ENCODE results near the gene VPS54.
"Not testable (repeated sequence)": the region's sequence is repeated elsewhere in the genome, so short reads cannot be mapped to it uniquely, and the experiment has no call there.

The VPS54 gene

DNA sequence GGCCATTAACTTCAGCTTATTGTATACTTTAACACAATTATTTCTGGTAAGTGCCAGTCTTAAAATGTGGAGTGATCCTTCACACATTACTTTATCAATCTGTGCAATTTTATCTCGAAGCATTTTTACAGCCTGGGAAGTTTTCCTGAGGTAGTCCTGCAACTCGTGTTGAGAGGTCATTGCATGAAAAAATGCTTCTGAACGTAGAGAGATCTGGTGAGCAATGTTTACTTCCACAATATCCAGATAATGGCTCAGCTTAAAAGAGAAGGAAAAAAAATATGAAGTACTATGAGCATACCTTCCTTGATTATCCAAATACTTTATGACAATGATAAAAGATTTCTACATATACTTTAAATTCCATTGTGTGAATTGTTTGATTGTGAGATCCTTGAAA, 57.0 kb downstream of the VPS54 start:
- Histone ChIP-seq H3K4me3 (ENCODE audit: low read length) (no peak overlapping the region), H3K36me3 (ENCODE audit: control insufficient read depth, insufficient read depth, low read length, severe bottlenecking) (peaks cover 55% of the 10 kb centered on the region), H3K4me1 (ENCODE audit: control insufficient read depth, insufficient read depth, low read length) (no peaks in the 10 kb centered on the region), H3K9ac (ENCODE audit: low read length) (no peak overlapping the region), H3K27me3 (replicated peaks; ENCODE audit: control insufficient read depth, insufficient read depth, low read length) (no peaks in the 10 kb centered on the region), H3K9me3 (ENCODE audit: control insufficient read depth, low read length) (no peaks in the 10 kb centered on the region)
- no peak for DNase-seq (ENCODE audit: low read depth)

DNA sequence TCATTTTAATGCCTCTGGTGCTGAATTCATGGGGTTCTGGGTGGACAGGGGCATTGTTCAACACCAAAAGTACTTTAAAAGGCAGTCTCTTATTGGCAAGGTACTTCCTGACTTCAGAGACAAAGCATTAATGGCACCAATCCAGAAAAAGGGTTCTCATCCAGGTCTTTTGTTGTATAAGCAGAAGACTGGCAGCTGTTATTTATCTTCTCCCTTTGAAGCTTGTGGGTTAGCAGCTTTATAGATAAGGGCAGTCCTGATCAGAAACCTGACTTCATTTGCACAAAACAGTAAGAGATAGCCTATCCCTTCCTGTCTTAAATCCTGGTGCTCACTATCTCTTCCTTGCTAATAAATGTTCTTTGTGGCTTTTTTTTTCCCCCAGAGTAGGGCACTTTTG, 68.8 kb downstream of the VPS54 start:
- DNase-seq (ENCODE audit: low read depth) = no peak
- Histone ChIP-seq H3K9me3 (ENCODE audit: control insufficient read depth, low read length) (peaks cover 18% of the 10 kb centered on the region), H3K36me3 (ENCODE audit: control insufficient read depth, insufficient read depth, low read length, severe bottlenecking) (peaks cover 43% of the 10 kb centered on the region), H3K4me3 (ENCODE audit: low read length) (no peak overlapping the region), H3K4me1 (ENCODE audit: control insufficient read depth, insufficient read depth, low read length) (no peaks in the 10 kb centered on the region), H3K9ac (ENCODE audit: low read length) (no peak overlapping the region), H3K27me3 (replicated peaks; ENCODE audit: control insufficient read depth, insufficient read depth, low read length) (no peaks in the 10 kb centered on the region)

GRCh38 chr2:63942788-63943187, 76.4 kb downstream of the VPS54 start:
- peaks cover 55% of the 10 kb centered on the region for H3K36me3 ChIP-seq (ENCODE audit: control insufficient read depth, insufficient read depth, low read length, severe bottlenecking)
- H3K9ac ChIP-seq (ENCODE audit: low read length) = no peak overlapping the region

DNA sequence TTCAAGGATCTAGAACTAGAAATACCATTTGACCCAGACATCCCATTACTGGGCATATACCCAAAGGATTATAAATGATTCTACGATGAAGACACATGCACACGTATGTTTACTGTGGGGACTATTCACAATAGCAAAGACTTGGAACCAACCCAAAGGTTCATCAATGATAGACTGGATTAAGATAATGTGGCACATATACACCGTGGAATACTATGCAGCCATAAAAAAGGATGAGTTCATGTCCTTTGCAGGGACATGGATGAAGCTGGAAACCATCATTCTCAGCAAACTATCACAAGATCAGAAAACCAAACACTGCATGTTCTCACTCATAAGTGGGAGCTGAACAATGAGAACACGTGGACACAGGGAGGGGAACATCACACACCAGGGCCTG, 87.1 kb downstream of the VPS54 start:
- not testable (repeated sequence) for H3K9ac ChIP-seq (ENCODE audit: low read length); H3K9me3 ChIP-seq (ENCODE audit: control insufficient read depth, low read length); DNase-seq (ENCODE audit: low read depth); H3K27me3 ChIP-seq (replicated peaks; ENCODE audit: control insufficient read depth, insufficient read depth, low read length); H3K4me3 ChIP-seq (ENCODE audit: low read length); H3K4me1 ChIP-seq (ENCODE audit: control insufficient read depth, insufficient read depth, low read length)
- H3K36me3 ChIP-seq (ENCODE audit: control insufficient read depth, insufficient read depth, low read length, severe bottlenecking) = peaks cover 20% of the 10 kb centered on the region

More at GRCh38 chr2:63942788-63943187, 76.4 kb downstream of the VPS54 start:
- Histone ChIP-seq H3K4me1 (ENCODE audit: control insufficient read depth, insufficient read depth, low read length) (no peaks in the 10 kb centered on the region), H3K27me3 (replicated peaks; ENCODE audit: control insufficient read depth, insufficient read depth, low read length) (no peaks in the 10 kb centered on the region), H3K9me3 (ENCODE audit: control insufficient read depth, low read length) (peaks cover 9% of the 10 kb centered on the region), H3K4me3 (ENCODE audit: low read length) (no peak overlapping the region)
- no peak for DNase-seq (ENCODE audit: low read depth)

GRCh38 chr2:63926815-63927214, 92.4 kb downstream of the VPS54 start:
- H3K9me3 ChIP-seq (ENCODE audit: control insufficient read depth, low read length) = no peaks in the 10 kb centered on the region
- H3K27me3 ChIP-seq (replicated peaks; ENCODE audit: control insufficient read depth, insufficient read depth, low read length) = no peaks in the 10 kb centered on the region
- H3K36me3 ChIP-seq (ENCODE audit: control insufficient read depth, insufficient read depth, low read length, severe bottlenecking) = peaks cover 19% of the 10 kb centered on the region
- no peak overlapping the region for H3K9ac ChIP-seq (ENCODE audit: low read length)
- no peak for DNase-seq (ENCODE audit: low read depth)
- no peaks in the 10 kb centered on the region for H3K4me1 ChIP-seq (ENCODE audit: control insufficient read depth, insufficient read depth, low read length)
- H3K4me3 ChIP-seq (ENCODE audit: low read length) = no peak overlapping the region

- Histone ChIP-seq H3K9ac (ENCODE audit: low read length) (no peak overlapping the region), H3K36me3 (ENCODE audit: control insufficient read depth, insufficient read depth, low read length, severe bottlenecking) (peaks cover 75% of the 10 kb centered on the region), H3K4me1 (ENCODE audit: control insufficient read depth, insufficient read depth, low read length) (no peaks in the 10 kb centered on the region), H3K27me3 (replicated peaks; ENCODE audit: control insufficient read depth, insufficient read depth, low read length) (no peaks in the 10 kb centered on the region), H3K9me3 (ENCODE audit: control insufficient read depth, low read length) (no peaks in the 10 kb centered on the region), H3K4me3 (ENCODE audit: low read length) (no peak overlapping the region)
- DNase-seq (ENCODE audit: low read depth) = no peak
Measured at GRCh38 chr2:63914311-63914710, 104.9 kb downstream of the VPS54 start.

DNA sequence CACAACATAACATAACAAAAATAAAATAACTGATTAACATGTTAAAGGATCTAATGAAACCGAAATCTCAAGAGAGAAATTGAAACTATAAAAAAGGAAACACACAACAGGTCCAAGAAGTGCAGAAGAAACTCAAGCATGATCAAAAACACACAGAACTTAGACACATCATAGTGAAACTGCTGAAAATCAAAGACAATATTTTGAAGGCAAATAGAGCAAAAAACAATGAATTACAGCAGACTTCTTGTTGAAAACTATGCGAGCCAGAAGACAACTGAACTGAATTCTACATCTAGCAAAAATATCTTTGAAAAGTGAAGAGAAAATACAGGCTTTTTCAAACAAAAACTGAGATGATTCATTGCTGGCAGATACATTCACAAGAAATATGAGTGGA, 116.2 kb downstream of the VPS54 start:
- H3K4me1 ChIP-seq (ENCODE audit: control insufficient read depth, insufficient read depth, low read length) = peaks cover 17% of the 10 kb centered on the region

DNA sequence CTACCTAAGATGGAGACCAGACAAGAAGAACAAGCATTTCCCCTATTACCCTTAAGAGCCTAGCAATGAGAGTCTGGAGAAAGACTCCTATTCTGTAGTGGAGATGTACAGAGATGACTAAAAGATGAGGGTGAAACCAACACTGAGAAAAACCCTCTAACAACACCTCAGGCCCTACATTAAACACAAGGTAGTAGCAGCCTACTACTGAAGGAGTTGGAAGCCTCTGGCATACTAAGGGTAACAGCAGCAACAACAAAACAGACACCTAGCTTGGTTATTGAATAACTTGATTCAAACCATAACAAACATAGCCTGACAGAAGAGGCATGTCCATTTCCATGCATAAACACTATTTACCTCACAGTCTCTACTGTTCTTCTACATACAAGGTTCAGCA, 117.1 kb downstream of the VPS54 start:
- Histone ChIP-seq H3K27me3 (replicated peaks; ENCODE audit: control insufficient read depth, insufficient read depth, low read length) (no peaks in the 10 kb centered on the region), H3K4me1 (ENCODE audit: control insufficient read depth, insufficient read depth, low read length) (peaks cover 18% of the 10 kb centered on the region), H3K9me3 (ENCODE audit: control insufficient read depth, low read length) (peaks cover 18% of the 10 kb centered on the region), H3K4me3 (ENCODE audit: low read length) (no peak overlapping the region), H3K36me3 (ENCODE audit: control insufficient read depth, insufficient read depth, low read length, severe bottlenecking) (peaks cover 64% of the 10 kb centered on the region), H3K9ac (ENCODE audit: low read length) (no peak overlapping the region)
- no peak for DNase-seq (ENCODE audit: low read depth)

More for the DNA sequence above, 116.2 kb downstream of the VPS54 start:
- Histone ChIP-seq H3K9me3 (ENCODE audit: control insufficient read depth, low read length) (peaks cover 18% of the 10 kb centered on the region), H3K36me3 (ENCODE audit: control insufficient read depth, insufficient read depth, low read length, severe bottlenecking) (peaks cover 60% of the 10 kb centered on the region), H3K4me3 (ENCODE audit: low read length) (no peak overlapping the region), H3K27me3 (replicated peaks; ENCODE audit: control insufficient read depth, insufficient read depth, low read length) (no peaks in the 10 kb centered on the region), H3K9ac (ENCODE audit: low read length) (no peak overlapping the region)
- peak; percentile 25 for DNase-seq (ENCODE audit: low read depth)

GRCh38 chr2:63899639-63900038, 119.6 kb downstream of the VPS54 start:
- Histone ChIP-seq H3K9ac (ENCODE audit: low read length) (no peak overlapping the region), H3K9me3 (ENCODE audit: control insufficient read depth, low read length) (peaks cover 18% of the 10 kb centered on the region), H3K4me1 (ENCODE audit: control insufficient read depth, insufficient read depth, low read length) (peaks cover 16% of the 10 kb centered on the region), H3K4me3 (ENCODE audit: low read length) (no peak overlapping the region), H3K27me3 (replicated peaks; ENCODE audit: control insufficient read depth, insufficient read depth, low read length) (no peaks in the 10 kb centered on the region), H3K36me3 (ENCODE audit: control insufficient read depth, insufficient read depth, low read length, severe bottlenecking) (peaks cover 67% of the 10 kb centered on the region)
- no peak for DNase-seq (ENCODE audit: low read depth)

GRCh38 chr2:63898839-63899238, 120.4 kb downstream of the VPS54 start:
- peaks cover 75% of the 10 kb centered on the region for H3K36me3 ChIP-seq (ENCODE audit: control insufficient read depth, insufficient read depth, low read length, severe bottlenecking)
- H3K4me3 ChIP-seq (ENCODE audit: low read length) = no peak overlapping the region
- H3K27me3 ChIP-seq (replicated peaks; ENCODE audit: control insufficient read depth, insufficient read depth, low read length) = no peaks in the 10 kb centered on the region
- H3K4me1 ChIP-seq (ENCODE audit: control insufficient read depth, insufficient read depth, low read length) = peaks cover 13% of the 10 kb centered on the region
- peaks cover 18% of the 10 kb centered on the region for H3K9me3 ChIP-seq (ENCODE audit: control insufficient read depth, low read length)
- no peak overlapping the region for H3K9ac ChIP-seq (ENCODE audit: low read length)
- no peak for DNase-seq (ENCODE audit: low read depth)

DNA sequence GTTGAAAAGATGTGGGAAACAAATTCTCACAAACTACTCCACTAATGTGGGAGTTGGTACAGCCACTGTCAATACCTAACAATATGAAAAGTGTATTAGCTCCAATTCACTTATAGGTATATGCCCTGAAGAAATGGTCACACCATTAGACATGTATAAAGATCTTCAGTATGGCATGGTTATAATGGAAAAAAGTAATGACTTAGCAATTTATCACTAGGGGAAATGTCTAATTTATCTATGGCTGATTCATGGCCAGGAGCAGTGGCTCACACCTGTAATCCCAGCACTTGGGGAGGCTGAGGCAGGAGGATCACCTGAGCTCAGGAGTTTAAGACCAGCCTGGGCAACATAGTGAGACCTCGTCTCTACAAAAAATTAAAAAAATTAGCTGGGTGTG, 125.1 kb downstream of the VPS54 start:
- no peak overlapping the region for H3K4me3 ChIP-seq (ENCODE audit: low read length)
- DNase-seq (ENCODE audit: low read depth) = no peak
- no peaks in the 10 kb centered on the region for H3K27me3 ChIP-seq (replicated peaks; ENCODE audit: control insufficient read depth, insufficient read depth, low read length)
- H3K4me1 ChIP-seq (ENCODE audit: control insufficient read depth, insufficient read depth, low read length) = peaks cover 18% of the 10 kb centered on the region
- H3K9ac ChIP-seq (ENCODE audit: low read length) = no peak overlapping the region
- no peaks in the 10 kb centered on the region for H3K9me3 ChIP-seq (ENCODE audit: control insufficient read depth, low read length)
- H3K36me3 ChIP-seq (ENCODE audit: control insufficient read depth, insufficient read depth, low read length, severe bottlenecking) = peaks cover 92% of the 10 kb centered on the region

GRCh38 chr2:63893163-63893562, 126.1 kb downstream of the VPS54 start:
- peaks cover 93% of the 10 kb centered on the region for H3K36me3 ChIP-seq (ENCODE audit: control insufficient read depth, insufficient read depth, low read length, severe bottlenecking)
- no peak overlapping the region for H3K4me3 ChIP-seq (ENCODE audit: low read length)
- DNase-seq (ENCODE audit: low read depth) = no peak
- no peaks in the 10 kb centered on the region for H3K9me3 ChIP-seq (ENCODE audit: control insufficient read depth, low read length)
- H3K9ac ChIP-seq (ENCODE audit: low read length) = no peak overlapping the region
- no peaks in the 10 kb centered on the region for H3K27me3 ChIP-seq (replicated peaks; ENCODE audit: control insufficient read depth, insufficient read depth, low read length)
- H3K4me1 ChIP-seq (ENCODE audit: control insufficient read depth, insufficient read depth, low read length) = peaks cover 14% of the 10 kb centered on the region
